Ascending aorta (tissue), 2 donors: Measurements from ENCODE around the gene ACER2. TPM values are rescaled to one million over a fixed set of nuclear protein-coding genes. Genes with fewer than 3 reads are reported as not detected.

Experiments
- DNase-seq, 2 donors: peaks; one replicate each; pipeline ENCODE4 v3.0.0-alpha.2; 2019; ENCODE audit warnings: low spot score in 2 of 2
- H3K27ac ChIP-seq, 2 donors: fragments of 200-600 bp; sonication (generic); one replicate each; pipeline ENCODE4 v1.5.1; 2016 to 2017; ENCODE audit warnings: mild to moderate bottlenecking in 1 of 2
- H3K27me3 ChIP-seq: fragments of 200-600 bp; sonication (generic); one replicate; pipeline ENCODE4 v1.5.1; 2017
- H3K36me3 ChIP-seq, 2 donors: fragments of 200-600 bp; sonication (generic); one replicate each; pipeline ENCODE4 v1.5.1; 2016
- H3K4me1 ChIP-seq, 2 donors: fragments of 200-600 bp; sonication (generic); one replicate each; pipeline ENCODE4 v1.5.1; 2016 to 2017; ENCODE audit warnings: mild to moderate bottlenecking in 1 of 2
- H3K4me3 ChIP-seq, 2 donors: fragments of 200-600 bp; sonication (generic); one replicate each; pipeline ENCODE4 v1.5.1; 2016 to 2017; ENCODE audit warnings: mild to moderate bottlenecking in 1 of 2
- H3K9me3 ChIP-seq, 2 donors: fragments of 200-600 bp; sonication (generic); one replicate each; pipeline ENCODE4 v1.5.1; 2016
- CTCF ChIP-seq, 3 experiments: fragments of 200-600 bp in 2 of 3; fragments of 450-650 bp in 1 of 3; sonication (generic) in 2 of 3; IDR thresholded peaks; one replicate each; pipeline ENCODE4 v1.5.1; 2016 to 2019; ENCODE audit warnings: antibody characterized with exemption in 3 of 3, mild to moderate bottlenecking in 1 of 3, moderate library complexity in 1 of 3
- intact Hi-C: fragments of 100-400 bp; cut with DNase I; formaldehyde crosslinking; loops from one replicate; pipeline ENCODE4 v1.15.1; 2023
- total RNA-seq: library from RNA; depleted of rRNA; stranded (reverse); fragments of >200 nt; gene quantifications from one replicate; pipeline ENCODE4 v1.1.0, GENCODE V29; 2016

ACER2 gene
- total RNA-seq, 1 donor from 2014 or later: 1.4 TPM

GRCh38 chr9:19496321-19497050 is 87.7 kb downstream of the ACER2 start:
- H3K27ac ChIP-seq: no peak overlapping the region
- intact Hi-C loops: no loop called here
- no peak for TF ChIP-seq CTCF (IDR thresholded peaks at IDR 0.05)

GRCh38 chr9:19497276-19497675 is 88.5 kb downstream of the ACER2 start:
- intact Hi-C loops: no loop called here
- H3K9me3 ChIP-seq: no peaks in the 10 kb centered on the region
- TF ChIP-seq CTCF (IDR thresholded peaks at IDR 0.05): no peak
- no peak overlapping the region for H3K4me3 ChIP-seq
- H3K27ac ChIP-seq: no peak overlapping the region
- H3K27me3 ChIP-seq: no peaks in the 10 kb centered on the region
- H3K4me1 ChIP-seq: peaks cover 0 to 3% of the 10 kb centered on the region in 2 donors
- H3K36me3 ChIP-seq: no peaks in the 10 kb centered on the region
- DNase-seq: no peak

More at GRCh38 chr9:19496321-19497050, 87.7 kb downstream of the ACER2 start:
- Histone ChIP-seq H3K4me3 (no peak overlapping the region), H3K27me3 (no peaks in the 10 kb centered on the region), H3K4me1 (peaks cover 0 to 3% of the 10 kb centered on the region in 2 donors), H3K36me3 (no peaks in the 10 kb centered on the region), H3K9me3 (no peaks in the 10 kb centered on the region)
- no peak for DNase-seq

GRCh38 chr9:19498015-19498414 is 89.2 kb downstream of the ACER2 start:
- TF ChIP-seq CTCF (IDR thresholded peaks at IDR 0.05): no peak
- Histone ChIP-seq H3K4me1 (no peaks in the 10 kb centered on the region), H3K36me3 (no peaks in the 10 kb centered on the region), H3K27me3 (no peaks in the 10 kb centered on the region), H3K4me3 (no peak overlapping the region), H3K27ac (no peak overlapping the region), H3K9me3 (no peaks in the 10 kb centered on the region)
- no peak for DNase-seq
- intact Hi-C loops: no loop called here

Other genes starting within 250 kb of the ACER2 start
- gene DENND4C, start 178.3 kb upstream of the ACER2 start, total RNA-seq: 41.5 TPM
- 754 TPM for gene RPS6, start 28.8 kb upstream of the ACER2 start, total RNA-seq